Femur (tissue), 1 donor: Measurements from ENCODE around the gene DOC2A.
"Not testable (repeated sequence)": the region's sequence is repeated elsewhere in the genome, so short reads cannot be mapped to it uniquely, and the experiment has no call there.

Source experiments
- DNase-seq: peaks from one replicate; pipeline ENCODE4 v3.0.0-alpha.2; 2017

Gene DOC2A

DNA sequence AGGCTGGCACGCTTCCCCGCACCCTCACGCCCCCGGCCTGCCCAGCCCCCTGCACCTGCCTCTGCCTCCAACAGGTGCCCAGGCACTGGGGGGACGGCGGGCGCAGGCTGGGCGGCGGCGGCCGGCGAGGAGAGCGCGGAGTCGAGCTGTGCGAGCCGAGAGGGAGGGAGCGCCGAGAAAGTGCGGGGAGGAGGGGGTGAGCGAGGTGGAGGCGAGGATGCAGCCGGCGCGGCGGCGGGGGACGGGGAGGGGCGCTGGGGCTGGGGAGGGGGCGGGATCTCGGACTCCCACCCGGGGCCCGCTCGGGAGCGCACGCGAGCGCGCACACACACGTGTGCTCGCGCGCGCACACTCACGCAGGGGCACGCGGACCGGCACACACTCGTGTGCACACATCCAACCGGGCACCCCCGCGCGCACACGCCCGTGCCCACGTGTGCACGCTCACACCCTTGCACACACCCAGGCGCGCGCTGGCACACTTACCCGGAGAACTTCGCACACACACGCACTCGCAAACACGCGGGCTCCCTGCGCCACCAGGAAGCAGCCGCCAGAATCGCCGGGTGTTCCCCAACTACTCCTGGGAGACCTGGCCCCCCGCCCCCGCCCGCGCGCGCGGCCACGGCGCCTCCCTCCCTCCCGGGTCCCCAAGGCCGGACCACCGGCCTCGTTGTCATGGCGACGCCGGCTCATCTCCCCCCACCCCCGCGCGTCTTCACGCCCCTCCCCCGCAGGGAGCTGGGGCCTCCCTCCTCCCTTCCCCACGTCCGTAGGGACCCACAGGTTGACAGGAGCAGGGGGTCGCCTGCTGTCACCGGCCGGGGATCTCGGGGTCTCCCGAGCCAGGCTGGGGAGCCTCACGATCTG is at the start of gene DOC2A:
TSS of gene DOC2A (minus strand) at position 184 of the 870 bp plus-strand sequence. CDS start 805 bp downstream, outside the sequence.
- no peak for DNase-seq

DNA sequence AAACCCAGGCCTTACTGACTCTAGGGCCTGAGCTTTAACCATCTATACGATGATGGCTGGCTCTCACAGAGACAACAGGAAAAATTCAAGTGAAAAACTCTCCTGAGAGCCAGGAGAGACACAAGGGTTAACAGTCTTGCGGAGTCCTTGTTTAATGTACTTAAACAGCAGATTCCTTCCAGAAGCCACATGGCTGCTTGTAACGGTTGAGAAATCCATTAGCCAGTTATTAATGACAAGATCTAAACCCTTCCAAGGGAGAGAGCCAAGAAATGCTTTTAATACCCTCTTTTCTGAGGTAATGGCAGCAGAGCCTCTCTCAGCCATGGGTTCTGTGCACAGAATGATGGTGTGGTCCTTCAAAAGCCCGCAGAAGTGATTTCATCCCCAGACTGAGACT is 49.5 kb upstream of the DOC2A start:
- no peak for DNase-seq

DNA sequence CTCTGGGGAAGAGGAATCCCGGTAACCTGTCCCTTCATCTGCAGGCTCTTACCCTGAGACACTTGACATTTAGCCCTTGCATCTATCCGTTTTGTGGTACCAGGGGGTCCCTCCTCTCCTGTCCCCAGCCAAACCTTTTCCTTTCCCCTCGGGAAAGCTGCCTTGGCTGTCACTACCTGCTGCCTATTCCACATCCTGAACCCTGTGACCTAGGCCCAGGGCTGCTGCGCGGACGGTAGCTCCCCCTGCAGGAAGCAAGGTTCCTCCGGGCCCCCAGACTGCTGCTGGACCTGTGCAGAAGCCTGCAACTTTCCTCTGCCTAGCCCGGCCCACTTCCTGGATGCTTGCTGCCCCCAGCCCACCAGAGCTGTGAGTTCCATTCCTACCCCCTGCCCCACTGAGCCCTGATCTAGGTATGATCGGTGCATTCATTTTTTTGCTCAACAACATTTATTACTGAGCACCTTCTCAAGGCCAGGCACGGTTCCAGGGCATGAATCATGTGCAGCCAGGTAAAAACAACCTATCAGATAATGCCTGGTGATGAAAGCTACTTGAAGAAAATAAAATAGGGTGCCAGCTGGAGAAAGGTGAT is 44.2 kb upstream of the DOC2A start:
- no peak for DNase-seq

DNA sequence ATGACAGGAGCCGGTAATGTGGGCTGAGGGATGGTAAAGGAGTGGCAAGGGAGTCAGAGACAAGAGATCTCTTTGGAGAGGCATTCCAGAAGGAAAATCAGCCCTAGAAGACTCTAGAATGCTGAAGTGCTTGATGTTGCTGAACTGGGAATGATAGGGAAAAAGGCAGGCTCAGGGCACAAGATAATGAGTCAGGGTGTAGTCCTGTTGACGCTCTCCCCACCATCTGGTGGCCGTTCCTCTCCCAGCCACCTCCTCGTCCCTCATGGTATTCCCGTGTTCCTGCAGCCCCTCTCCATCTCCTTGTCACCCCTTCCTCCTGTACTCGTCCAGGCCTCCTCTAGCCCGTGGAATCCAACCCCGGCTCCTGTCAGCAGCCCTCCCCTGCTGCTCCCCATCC is 43.6 kb upstream of the DOC2A start:
- DNase-seq: no peak

DNA sequence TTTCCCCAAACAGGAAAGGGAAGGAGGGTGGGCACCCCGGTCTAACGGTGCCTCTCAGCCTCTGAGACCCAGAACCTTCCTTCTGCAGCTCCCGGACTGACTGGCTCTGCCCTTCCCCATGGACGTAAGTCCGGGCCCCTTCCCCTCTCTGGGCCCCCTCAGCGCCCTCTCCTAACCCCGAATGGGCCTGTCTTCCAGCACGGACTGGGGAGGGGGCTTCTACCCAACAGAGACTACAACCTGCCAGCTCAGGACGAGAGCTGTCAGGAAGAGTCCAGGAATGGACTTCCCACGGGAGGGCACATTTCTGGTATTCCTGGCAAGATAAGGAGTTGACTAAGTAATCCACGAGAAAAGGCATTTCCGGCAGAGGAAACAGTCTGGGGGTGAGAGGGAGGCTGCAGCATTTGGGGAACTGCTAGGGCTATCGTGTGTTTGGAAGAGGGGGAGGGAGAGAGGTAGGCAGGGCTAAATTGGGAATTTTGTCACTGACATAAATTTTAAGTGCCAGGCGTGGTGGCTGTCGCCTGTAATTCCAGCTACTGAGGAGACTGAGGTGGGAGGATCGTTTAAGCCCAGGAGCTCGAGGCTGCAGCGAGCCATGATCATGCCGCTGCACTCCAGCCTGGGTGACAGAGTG is 42.7 kb upstream of the DOC2A start:
- no peak for DNase-seq

DNA sequence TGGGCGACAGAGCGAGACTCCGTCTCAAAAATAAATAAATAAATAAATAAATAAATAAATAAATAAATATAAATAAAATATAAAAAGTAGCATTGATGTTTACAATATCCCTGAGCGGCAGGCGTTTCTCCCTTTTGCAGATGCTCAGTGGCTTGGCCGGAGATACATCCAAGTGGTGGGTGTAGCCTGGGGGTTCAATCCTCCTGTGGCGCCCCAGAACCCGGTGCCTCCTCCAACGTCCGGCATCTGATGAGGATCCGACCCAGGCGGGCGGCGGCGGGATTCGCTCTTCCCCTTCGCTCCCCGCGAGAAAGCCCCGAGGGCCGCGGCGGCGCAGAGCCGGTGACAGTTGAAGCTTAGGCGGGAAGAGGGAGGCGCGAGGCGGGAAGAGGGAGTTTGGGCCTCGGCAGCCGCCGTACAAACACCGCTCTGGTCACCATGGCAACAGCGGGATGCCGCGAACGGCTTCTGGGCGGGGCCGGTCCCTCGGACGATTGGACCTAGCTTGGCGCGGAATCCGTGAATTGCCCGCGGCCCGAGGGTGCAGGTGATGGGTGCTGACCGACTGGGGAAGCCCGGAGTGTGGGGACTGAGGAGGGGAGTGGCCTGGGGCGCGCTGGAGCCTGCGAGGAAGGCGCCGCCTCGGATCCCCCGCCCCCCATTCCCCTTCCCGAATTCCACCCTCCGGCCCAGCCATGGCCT is 42.0 kb upstream of the DOC2A start:
- DNase-seq: peak; percentile 95

DNA sequence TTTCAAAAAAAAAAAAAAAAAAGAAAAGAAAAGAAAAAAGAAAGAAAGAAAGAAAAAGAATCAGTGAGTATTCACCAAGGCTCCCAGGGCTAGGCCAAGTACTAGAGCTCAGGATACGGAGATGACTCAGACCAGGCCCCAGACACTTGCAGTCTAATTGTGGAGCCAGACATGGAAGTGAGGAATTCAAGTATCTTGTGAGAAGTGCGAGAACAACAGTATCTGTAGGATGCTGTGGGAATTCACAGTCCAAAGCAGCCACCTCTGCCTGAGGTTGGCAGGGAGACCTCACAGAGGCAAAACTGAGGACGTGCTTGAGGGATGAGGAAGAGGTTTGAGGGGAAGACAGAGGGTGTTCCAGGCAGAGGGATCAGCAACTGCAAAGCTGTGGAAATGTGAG is 40.7 kb upstream of the DOC2A start:
- DNase-seq: no peak

DNA sequence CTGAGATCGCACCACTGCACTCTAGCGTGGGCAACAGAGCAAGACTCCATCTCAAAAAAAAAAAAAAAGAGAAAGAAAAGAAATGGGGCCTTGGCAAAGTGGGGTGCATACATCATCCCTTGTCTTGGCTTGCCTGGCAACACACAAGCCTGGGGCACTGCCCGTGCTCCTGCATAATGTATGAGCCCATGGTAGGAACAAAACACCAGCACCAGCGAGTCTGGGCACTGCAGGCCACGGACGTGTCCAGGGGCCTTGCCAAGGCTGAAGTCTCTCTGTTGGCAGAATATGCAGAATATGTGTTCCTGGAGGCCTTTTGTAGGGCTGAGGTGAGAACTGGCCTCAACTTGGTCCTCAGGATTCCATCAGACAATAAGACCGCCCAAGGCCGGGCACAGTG is 39.0 kb upstream of the DOC2A start:
- no peak for DNase-seq

DNA sequence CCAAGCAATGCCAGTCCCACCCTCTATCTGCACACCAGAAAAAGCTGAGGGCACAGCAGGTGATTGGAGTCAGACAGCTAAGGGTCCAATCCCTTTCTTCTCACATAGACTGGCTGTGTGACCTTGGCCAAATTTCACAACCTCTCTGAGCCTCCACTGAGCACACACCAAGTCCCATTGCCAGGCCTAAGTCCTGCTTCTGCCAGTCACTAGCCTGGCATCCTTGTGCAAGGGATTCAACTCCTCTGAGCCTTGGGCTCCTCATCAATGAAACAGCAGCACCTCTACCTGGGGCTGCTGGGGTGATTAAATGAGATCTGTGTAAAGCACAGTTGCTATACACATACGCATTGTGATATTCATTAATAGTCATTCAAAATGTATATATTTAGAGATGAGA is 35.8 kb upstream of the DOC2A start:
- DNase-seq: no peak

DNA sequence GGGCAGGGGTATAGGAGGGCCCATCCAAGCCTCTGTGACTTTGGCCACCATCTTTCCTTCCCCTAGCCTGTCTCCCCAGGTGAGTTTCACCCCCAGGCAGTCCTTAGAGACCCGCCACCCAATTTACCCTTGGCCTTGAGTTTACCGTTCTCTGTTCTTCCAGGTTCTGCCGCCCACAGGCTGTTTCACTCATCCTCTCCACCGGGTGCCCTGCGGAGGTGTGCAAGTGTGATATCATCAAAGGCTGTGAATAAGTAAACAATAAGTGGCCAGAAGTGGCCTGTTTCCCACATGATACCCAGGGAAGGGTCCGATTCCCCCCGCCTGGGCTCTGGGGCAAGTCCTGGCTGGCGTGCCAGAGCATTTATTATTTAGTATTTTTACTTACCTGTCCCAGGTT is 35.4 kb upstream of the DOC2A start:
- DNase-seq: no peak

DNA sequence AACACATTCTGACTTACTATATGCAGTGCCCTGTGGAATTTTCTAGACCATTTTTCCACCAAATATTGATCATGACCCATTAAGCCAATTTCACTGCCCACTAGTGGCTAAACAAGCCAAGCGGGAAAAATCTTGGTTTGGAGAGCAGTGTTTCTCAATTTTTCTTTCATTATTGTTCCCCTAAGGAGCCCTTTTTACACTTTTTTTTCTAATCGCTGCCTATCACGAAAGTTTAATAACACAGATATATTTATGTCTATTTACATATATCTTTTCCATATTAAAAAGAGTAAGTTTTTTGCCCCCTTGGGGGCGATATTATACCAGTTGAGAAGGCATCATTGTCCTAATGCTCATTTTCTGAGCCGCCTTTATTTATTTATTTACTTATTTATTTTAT is 31.0 kb upstream of the DOC2A start:
- DNase-seq: no peak

DNA sequence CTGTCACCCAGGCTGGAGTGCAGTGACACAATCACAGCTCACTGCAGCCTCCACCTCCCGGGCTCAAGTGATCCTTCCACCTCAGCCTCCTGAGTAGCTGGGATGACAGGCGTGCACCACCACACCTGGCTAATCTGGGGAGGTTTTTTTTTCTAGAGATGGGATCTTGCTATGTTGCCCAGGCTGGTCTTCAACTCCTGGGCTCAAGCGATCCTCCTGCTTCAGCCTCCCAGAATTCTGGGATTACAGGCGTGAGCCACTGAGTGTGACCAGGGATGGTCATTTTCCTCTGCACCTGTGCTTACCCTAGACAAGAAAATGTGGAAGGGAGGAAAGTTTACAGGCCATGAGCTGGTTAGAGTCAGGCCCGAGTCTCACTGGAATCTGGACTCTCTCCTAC is 29.9 kb upstream of the DOC2A start:
- DNase-seq: not testable (repeated sequence)

DNA sequence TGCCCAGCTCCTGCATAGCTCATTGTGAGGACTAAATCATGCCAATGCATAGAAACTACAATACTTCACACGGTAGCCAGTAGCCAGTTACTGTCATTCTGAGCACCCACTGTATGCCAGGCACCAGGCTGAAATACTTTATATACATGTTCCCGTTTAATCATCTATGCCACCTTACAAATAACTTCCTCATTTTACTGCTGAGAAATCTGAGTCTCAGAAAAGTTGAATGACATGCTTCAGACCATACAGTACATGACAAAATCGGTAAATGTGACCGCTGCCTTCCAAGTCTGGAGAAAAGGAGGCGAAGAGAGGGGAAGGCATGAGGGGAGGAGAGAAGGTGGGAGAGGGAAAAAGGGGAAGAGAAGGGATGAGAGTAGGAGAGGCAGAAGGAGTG is 29.4 kb upstream of the DOC2A start:
- no peak for DNase-seq

DNA sequence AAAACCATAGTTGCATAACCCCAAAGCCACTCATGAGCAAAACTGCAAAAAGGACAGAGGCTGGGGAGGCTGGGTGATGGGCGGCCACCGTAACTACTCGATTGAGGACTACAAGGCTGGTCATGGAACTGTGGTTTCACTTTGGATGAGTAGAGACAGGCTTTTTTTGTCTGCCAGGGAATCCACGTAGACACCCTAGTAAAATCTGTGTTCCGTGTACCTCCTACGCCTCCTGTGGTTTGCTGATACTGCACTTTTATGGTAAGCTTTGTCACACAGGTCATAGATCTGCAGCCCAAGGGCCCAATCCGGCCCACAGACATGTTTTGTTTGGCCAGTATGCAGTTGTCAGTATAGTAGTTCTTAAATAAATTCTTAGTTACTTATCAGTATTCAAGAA is 22.4 kb upstream of the DOC2A start:
- no peak for DNase-seq

DNA sequence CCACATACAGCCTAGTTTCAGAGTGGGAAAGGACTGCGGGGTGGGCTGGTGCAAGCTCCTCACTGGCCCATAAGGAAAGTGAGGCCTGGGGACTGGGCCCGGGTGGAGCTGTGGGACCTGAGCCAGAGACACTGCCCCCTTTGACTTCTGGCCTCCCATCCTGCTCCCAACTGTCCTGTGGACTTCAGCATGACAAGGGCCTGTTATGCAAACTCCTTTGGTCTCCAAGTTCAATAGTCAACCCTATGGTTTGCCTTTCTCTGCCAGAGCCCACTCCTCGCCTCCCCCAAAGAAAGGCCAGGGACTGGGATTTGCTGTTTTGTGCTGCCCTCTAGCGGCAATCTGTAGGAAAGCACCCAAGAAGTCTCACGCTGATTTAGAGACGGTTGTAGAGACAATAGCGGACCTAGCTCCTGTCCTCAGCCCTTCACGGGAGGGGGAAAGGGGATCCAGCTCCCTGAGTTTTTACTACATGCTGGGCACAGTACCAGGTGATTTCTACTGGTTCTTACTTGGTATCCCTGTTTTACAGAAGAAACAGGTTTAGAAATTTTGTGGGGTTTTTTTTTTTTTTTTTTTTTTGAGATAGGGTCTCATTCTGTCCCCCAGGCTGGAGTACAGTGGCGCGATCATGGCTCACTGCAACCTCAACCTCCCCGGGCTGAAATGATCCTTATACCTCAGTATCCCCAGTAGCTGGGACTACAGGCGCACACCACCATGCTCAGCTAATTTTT is 21.4 kb upstream of the DOC2A start:
- DNase-seq: peak; percentile 59

DNA sequence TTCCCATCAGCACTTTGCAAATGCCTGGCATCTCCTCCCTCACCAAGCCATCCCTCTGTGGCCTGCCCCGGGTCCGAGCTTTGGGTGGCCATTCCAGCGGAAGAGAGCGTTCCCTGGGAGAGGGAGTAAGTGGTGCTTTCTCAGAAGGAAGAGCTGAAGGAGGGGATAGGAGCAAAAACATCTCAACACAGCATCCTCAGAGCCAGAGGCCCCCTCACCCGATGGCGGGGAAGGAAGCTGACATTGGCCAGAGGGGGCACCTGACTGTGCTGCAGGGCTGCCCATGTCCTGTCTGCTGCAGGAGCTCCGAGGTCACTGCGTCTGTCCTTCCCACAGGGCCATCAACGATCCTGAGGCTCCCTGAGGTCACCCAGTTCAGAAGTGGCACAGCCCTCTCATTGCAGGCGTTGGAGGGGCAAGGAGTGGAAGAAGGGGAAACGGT is 20.7 kb upstream of the DOC2A start:
- no peak for DNase-seq

DNA sequence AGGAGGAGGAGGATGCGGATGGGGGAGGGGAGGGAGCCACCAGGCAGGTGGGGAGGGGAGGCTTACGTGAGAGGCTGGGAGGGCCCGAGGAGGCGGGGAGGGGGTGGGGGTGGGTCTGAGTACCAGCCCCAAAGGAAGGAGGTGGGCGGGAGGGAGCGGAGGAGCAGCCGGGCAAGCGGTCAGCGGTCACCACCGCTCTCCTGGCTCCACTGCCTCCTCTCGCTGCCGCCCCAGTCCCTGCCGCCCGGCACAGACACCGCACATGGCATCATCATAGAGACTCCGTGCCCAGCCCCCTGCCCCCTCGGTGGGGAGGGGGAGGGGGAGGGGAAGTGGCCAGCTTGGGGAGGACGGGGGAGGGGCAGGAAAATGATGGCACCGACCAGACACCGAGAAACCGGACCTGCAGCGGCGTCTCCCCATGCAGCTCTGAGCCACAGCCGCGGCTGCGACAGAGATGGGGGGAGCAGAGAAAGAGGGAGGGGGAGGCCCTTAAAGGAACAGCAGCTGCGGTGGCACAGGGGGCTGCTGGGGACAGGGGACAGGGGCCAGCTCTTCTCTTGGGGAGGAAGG is 20.1 kb upstream of the DOC2A start, which contains the start of gene TLCD3B:
TSS of gene TLCD3B (minus strand) at position 431 of the 573 bp plus-strand sequence. CDS start 744 bp downstream, outside the sequence.
- DNase-seq: no peak

DNA sequence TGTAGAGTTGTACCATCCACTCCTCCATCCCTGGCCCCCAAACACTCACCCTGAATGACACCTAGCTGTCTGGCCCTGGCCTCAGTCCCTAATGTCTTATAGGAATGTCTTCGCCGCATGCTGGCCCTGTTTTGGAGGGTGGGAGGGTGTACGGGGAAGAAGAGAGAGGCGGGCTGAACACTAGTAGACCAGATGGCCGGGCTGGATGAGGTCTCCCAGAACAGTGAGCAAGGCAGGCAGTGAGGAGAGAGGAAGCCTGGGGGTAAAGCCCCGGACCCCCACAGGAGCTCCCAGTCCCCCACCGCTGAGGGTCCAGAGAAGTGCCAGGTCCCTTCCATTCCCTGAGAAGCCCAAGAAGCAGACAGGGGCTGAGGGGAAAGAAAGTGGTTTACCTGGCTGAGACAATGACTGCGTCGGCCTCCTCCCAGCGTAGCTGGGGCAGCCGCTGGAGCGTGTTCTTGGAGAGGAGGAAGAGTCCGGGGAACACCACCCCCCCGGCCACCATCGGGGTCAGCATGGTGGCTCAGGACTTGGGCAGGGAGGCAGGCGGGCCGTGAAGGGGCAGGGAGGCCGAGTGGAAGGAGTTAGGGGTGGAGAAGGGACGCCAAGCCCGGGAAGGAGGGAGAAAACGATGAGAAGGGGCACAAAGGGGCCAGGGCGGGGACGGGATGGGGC is 19.3 kb upstream of the DOC2A start:
- no peak for DNase-seq

DNA sequence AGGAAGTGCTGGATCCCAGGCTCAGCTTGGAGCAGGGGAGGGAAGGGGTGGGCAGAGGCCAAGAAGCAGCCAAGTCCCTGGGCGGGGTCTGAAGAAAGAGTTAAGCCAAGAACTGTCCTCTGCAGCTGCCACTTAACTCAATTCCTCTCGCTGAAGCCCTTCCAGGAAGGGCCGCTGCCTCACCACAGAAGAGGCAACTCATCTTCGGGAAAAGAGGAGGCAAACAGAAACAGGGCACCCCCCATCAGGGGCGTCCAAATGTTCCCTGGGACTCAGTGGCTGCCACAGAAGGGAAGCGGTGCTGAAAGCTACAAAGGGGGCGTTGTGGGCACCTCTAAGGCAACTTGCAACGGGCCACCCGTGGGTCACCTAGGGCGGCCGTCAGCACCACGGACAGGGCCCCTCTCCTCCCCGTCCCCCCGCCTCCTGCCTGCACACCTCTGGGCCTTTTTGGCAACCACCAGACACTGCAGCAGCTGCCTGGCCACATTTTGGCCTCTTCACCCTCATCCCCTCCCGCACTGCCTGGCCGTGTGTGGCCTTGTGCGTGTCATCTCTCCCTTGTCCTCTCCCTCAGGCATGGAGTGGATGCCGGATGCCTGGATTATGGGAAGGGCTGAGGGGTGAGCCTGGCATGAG is 17.7 kb upstream of the DOC2A start:
- DNase-seq: peak; percentile 55

DNA sequence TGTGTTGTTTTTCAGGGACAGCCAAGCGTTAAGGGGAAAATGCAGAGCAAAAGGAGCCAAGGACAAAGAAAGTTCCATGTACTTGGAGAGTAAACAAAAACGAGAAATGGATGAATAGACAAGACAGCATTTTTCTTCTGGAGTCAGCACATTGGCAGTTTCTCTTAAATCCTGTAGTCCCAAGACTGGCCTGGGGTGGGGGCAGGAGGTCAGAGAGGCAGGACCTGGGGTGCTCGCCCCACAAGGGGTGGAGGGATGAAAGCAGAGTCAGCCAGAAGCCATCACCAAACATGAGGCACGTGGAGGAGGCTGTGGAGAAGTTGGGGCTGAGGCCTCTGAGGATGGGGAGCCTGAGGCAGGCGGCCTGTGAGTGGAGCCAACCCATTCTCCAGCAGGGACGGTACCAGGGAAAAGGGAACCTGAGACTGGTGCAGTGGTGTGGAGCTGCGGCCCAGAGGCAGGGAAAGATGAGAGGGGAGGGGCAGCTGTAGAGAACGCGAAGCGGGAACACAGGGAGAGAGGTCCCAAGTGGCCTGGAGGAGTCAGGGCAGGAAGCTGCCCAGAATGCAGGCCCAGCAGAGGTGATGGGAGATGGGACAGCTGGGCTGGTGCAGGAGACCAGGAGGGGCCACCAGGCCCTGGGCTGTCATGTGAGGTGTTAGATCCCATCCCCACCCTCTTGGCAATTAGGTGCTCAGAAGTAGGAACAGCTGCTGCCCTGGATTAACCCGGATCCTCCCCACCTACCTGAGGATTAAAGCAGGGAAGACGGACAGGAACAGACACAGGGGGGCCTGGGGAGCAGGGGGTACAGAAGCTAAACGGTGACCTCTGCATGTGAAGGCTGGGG is 17.0 kb upstream of the DOC2A start:
- DNase-seq: no peak
